GM12801 (cell line): Measurements from ENCODE around the gene NUTF2.

Experiments used
- CTCF ChIP-seq: IDR thresholded peaks from one replicate; pipeline ENCODE4 v1.5.1; 2011; ENCODE audit warnings: control low read depth; ENCODE audit not compliant: insufficient read length; ENCODE audit errors: extremely low read depth

Gene NUTF2

GRCh38 chr16:67883872-67884261 is 37.1 kb downstream of the NUTF2 start:
- no peak for TF ChIP-seq CTCF

- TF ChIP-seq CTCF: no peak
Measured at GRCh38 chr16:67884684-67885083, 38.0 kb downstream of the NUTF2 start, which contains the start of gene NRN1L. TSS of gene NRN1L (plus strand) at chr16:67884885. CDS start at chr16:67884904, 19 bp downstream.

GRCh38 chr16:67885545-67885944 is 38.8 kb downstream of the NUTF2 start:
- no peak for TF ChIP-seq CTCF

- no peak for TF ChIP-seq CTCF
Measured at GRCh38 chr16:67885976-67886375, 39.2 kb downstream of the NUTF2 start.

GRCh38 chr16:67886387-67886786 is 39.7 kb downstream of the NUTF2 start:
- no peak for TF ChIP-seq CTCF

GRCh38 chr16:67888331-67888730 is 41.6 kb downstream of the NUTF2 start:
- no peak for TF ChIP-seq CTCF

- TF ChIP-seq CTCF: no peak
Measured at GRCh38 chr16:67892375-67892774, 45.6 kb downstream of the NUTF2 start.
